Stimulated activated CD4-positive, alpha-beta T cell treated with anti-CD3 and anti-CD28 coated beads, Interleukin-4, amount 100 ng/mL, for 24 hours (primary cell): ENCODE measurements around the gene C3.
"Not testable (repeated sequence)": the region's sequence is repeated elsewhere in the genome, so short reads cannot be mapped to it uniquely, and the experiment has no call there.

Experiments
- DNase-seq: peaks from one replicate; pipeline ENCODE4 v3.0.0-alpha.2; 2020

C3 gene

DNA sequence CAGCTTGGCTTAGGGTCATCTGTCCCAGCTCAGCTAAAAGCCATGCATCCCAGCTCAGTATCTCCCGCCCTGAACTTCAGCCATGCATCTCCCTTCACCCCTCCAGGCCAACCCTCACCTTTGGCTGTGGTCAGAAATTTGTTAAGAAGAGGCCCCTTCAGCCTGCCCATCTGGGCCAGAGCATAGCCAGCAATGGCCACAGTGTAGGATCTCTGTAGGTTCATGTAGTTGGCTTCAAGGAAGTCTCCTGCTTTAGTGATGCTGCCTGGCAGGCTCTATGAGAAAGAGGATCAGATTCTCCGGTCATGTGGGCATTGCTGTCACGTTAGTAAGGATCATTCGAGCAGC is 33.8 kb downstream of the C3 start:
- DNase-seq: no peak

DNA sequence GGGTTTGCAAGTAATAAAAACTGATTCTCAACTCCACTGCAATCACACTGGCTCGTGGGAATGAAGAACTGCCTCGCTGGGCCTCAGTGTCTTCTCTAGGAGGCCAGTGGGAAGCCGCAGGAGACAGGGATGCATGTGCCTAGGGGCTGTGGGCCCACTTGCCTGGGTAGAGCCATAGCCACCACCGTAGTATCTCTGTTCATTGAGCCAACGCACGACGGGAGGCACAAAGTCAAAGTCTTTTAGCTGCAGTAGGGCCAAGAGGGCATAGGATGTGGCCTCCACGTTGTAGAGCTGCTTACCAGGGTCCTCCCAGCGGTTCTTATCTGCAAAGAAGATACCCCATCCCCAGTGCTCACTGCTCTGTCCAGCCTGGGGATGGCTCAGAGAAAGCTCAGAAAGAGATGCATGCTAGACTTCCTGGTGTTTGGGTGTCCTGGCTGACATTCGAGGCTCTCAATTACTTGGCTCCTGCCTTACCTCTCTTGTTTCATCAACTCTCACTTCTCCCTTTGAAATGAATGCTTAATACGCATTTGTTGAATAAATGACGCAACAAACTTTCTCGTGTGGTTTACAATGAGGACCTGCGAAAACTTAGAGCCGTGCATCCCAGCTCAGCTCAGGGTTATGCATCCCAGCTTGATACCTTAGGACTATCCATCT is 34.4 kb downstream of the C3 start:
- no peak for DNase-seq

DNA sequence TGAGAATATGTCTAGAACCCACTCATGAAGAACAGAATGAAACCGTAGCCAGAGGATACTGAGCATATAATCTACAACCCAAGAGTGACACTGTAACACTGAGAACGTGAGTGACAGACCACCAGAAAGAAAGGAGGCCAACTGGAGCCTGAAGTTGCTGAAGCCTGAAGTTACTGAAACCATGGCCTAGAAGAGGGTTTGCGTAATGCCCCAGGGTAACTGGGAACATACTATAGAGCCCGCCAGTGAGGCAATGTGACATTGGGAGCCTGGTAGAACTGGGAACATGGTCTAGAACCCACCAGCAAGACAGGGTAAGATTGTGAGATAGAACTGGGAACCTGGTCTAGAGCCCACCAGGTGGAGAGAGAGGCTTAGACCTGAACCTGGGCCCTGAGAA is 35.0 kb downstream of the C3 start:
- DNase-seq: no peak

DNA sequence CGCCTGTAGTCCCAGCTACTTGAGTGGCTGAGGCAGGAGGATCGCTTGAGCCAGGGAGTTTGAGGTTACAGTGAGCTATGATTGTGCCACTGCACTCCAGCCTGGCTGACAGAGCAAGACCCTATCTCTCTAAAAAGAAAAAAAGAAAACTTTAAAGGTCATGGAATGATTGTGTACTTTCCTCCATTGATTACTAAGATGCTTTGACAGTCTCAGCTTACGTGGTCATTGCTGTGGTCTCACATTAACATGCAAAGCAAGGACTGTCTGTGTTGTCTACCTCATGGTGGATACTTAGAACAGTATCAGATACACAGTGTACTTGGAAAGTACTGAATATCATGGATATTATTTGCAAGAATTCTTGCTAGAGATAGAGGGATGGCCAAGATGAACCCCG is 36.5 kb downstream of the C3 start:
- DNase-seq: no peak

DNA sequence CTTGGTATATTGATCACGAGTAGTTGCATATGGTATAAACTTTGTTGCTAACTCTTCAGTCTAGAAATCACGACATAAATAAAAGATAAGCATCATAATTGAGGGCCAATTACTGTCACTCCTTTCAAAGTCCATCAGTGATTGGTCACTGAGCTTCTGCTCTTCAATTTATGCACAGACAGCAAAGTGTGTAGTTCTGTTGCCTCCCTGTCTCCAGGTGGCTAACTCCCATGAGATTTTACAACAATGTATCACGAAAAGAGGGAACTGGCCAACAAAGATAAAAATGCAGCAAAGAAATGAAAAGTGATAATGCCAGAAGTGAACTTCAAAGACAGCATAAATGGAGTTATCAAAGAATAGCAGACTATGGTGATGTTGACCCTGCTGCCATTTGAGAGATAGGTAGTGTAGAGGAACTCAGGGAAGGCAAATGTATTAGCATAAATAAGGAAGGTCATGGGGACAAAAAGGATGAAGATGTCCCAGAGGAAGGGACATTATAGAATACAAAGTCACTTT is 37.8 kb downstream of the C3 start:
- DNase-seq: no peak

DNA sequence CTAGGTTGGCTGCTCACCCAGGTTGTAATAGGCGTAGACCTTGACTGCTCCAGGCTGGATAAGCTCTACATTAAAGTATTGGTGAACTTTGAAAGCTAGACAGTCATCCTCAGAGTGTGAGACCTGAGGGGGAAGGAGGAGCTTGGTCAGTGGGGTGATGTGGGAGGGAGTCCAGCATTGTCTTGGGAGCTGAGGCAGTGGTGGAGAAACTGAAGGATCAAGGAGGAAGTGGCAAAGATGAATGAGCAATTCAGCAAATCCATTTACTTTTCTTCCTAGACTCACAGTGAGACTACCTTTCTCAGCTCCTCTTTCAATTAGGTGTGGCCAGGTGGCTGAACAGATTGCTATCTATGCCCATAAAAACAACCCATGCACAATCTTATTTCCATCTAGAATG is 40.3 kb downstream of the C3 start:
- no peak for DNase-seq

DNA sequence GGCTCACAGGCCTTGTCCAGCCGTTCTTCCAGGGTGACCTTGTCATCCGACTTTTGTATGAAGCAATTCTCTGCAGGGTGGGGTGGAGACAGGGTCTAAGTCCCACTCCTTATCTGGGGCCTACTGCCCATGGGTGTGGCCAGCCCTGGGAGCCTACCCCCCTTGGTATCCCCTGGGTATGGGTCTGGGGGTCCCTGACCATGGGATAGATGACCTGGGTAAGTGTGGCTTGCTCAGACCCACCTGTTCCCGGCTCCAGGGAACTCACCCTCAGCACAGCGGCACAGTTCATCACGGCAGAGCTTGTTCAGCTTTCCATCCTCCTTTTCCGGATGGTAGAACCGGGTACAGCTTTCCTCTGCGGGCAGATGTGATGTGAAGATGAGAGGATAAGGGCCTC is 41.3 kb downstream of the C3 start:
- no peak for DNase-seq

DNA sequence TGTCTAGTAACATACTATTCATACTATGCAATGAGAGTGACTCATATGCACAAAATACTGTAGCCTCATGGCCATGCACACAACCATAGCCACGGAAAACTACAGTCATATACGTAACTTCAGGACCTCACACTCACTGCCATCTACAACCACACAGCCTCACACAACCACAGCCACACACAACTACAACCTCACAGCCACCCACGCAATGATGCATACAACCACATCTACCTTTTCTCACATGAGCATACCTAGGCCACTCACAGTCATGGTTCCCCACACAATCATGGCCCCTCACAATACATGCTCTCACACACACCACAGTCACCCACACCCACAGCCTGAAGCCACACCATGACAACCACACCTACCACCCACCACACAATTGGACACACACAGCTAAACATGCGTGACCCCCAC is 41.8 kb downstream of the C3 start:
- DNase-seq: peak; percentile 87

DNA sequence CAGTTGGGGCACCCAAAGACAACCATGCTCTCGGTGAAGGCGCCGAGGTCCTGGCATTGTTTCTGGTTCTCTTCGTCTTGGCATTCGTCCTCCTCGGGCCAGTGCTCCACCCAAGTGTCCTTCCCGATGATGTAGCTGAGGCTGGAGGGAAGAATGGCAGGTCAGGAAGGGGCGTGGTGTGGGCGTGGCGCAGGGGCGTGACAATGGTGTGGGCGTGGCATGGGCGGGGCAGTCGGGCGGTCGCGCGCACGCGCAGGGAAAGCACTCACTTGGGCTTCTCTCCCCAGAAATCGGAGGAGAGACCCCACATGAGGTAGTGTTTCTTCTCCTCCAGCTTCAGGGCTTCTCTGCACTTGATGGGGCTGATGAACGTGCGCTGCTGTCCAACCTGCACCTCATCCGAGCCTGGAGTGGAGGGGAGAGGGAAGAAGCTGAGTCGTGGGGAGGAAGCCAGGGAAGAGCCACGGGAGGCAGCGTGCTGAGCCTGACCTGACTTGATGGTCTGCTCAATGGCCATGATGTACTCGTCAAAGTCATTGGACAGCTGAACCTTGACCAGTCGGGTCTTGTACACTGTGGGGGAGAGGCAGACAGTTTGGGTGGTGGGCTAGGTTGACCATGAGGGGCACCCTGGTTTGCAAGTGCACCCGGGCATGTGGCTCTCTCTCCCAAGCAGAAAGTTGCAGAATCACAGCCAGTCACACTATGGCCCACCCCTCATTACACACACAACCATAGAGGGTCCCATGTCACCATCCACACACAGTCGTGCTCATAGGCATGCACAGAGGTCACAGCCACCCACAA is 42.4 kb downstream of the C3 start:
- peak; percentile 57 for DNase-seq

DNA sequence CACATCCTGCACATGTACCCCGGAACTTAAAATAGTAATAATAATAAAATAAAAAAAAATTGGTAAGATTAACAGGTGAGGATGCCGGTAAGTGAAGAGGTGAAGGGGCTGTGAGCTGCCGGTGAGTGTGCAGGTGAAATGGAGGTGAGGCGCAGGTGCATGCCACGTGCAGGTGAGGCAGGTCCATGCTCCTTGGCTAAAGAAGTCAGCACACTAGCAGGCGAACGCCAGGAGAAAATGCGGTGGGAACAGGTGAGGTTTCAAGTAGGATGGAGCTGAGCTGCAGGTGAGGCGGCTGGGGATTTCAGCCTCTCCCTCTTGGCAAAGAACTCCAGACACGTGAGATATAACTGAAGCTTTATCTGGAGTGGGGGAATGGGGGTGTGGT is 43.0 kb downstream of the C3 start:
- no peak for DNase-seq

DNA sequence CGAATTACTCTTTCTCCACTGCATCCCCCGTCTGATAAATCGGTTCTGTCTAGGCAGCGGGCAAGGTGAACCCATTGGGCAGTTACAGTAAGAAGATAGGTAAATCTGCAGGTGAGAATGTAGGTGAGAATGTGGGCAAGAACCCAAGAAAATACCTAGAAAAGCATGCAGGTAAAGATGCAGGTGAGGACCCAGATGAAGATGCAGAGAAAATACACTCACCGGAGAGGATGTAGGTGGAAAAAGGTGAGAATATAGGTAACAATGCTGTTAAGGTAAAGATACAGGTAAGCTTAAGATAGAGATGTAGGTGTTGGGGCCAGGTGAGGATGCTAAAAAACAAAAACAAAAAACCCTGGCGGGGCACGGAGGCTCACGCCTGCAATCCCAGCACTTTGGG is 44.2 kb downstream of the C3 start:
- DNase-seq: no peak

DNA sequence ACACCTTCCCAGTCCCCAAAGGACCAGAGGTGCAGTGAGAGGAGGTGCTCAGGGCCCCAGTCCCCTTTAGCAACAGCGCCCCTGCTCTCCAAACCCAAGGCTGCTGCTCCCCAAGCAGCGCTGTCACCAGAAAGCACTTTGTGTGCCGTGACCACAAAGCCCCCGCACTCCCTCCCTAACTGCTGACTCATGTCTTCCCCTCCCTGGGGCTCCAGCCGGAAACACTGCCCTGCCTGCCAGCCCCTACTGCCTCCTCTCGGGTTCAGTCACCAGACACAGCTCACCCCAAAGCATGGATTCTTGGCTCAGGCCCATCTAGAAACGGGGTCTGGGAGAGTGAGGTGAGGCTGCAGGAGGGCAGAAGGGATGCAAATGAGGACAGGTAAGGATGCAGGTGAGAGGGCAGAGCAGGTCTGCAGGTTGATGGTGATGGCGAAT is 45.6 kb downstream of the C3 start:
- DNase-seq: peak; percentile 95

DNA sequence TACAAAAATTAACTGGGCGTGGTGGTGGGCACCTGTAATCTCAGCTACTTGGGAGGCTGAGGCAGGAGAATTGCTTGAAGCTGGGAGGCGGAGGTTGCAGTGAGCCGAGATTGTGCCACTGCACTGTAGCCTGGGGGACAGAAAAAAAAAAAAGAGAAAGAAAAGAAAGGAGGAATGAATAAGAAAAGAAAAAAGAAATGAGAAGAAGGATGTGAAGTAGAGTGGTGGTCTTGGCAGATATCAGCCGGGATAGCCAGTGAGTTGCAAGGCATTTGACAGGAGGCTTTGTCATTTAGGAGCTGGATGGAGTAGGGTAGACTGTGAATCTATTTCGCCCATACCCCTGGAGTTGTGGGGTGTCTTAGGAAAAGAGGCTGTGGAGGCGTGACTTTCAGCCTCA is 46.0 kb downstream of the C3 start:
- not testable (repeated sequence) for DNase-seq

DNA sequence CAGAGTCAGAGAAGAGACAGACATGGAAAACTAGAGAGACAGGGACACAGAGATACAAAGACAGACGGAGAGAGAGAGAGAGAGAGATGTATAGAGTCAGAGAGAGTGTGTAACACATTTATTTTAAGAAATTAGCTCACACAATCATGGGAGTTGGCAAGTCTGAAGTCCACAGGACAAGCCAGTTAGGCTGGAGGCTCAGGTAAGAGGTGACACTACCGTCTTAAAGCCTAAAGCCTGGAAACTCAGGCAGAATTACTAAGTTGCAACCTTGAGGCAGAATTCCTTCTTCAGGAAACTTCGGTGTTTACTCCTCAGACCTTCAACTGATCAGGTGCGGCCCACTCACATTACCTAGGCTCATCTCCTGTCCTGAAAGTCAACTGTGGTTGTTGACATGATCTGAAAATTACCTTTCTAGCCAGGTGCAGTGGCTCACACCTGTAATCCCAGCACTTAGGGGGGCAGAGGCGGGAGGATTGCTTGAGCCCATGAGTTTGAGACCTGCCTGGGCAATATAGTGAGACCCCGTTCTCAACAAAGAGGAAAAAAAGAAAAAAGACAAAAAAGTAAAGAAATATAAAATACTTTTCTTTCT is 47.7 kb downstream of the C3 start:
- no peak for DNase-seq

DNA sequence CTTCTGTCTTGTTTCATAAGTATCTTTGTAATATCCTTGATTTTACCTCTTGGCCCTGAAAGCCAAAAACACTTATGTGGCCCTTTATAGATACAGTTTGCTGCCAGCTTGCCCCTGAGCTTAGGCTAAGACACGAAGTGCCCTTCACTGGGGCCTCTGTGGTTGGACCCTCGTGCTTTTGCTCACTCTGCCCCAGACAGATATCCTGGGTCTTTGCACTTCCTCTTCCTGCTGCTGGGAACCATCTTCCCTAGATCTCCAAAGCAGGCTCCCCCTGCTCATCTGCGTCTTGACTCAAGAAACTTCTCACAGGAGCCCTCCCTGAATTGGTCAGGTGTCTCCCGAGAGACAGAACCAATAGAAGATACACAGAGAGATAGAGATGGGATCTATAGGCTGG is 48.5 kb downstream of the C3 start:
- no peak for DNase-seq

DNA sequence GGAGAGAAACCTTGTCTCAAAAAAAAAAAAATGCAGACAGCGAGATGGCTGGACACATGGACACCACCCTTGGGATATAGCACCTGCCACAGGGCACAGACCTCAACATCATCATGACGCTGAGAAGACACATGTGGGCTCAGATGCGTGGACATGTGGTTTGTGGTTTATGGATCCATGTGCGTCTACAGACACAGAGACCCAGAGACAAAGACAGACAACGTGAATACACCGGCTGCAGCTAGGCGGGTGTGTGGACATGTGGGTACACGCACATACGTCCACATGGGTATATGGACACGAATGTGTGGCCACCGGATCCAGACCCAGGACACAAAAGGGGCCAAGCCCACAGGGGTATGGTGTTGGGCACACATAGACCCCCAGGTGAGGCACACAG is 51.8 kb downstream of the C3 start:
- DNase-seq: peak; percentile 43

DNA sequence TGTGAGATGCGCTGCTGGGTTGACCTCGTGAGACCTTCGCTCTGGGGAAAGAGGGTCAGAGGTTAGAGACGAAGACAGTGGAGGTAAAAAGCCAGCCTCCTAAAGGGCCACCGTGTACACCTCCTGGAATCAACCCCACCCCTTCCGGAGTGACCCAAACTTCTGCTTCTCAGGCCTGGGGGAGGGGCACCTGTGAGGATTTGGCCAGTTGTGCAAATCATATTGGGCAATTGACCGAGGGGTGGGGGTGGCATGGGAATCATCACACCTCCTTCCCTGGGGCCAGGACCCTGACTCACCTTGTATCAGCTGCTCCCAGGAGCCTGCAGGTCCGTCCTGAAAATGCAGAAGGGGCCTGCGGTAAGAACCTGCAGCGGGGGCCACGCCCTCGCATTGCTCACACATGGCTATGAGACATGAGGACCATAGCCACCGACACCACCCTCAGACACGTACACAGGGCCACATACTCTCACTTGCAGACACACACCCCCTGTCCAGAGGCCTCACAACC is 53.3 kb downstream of the C3 start:
- DNase-seq: peak; percentile 43

DNA sequence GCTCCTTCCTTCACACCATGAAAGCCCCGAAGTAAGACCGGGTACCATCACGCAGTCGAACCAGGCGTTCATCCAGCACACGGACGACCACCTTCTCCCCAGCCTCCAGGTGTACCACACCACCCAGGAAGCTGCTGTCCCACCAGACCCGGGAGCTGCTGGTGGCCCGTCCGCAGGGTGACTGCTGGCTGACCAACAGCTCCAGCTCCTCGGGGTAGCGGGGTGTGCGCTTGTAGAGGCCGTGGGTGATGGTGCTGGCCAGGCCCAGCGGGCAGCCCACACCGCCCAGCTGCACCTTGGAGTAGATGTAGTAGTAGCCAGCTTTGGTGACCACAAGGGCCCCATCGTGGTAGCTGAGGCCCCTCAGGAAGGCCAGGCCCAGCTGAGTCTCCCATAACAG is 55.5 kb downstream of the C3 start:
- no peak for DNase-seq

DNA sequence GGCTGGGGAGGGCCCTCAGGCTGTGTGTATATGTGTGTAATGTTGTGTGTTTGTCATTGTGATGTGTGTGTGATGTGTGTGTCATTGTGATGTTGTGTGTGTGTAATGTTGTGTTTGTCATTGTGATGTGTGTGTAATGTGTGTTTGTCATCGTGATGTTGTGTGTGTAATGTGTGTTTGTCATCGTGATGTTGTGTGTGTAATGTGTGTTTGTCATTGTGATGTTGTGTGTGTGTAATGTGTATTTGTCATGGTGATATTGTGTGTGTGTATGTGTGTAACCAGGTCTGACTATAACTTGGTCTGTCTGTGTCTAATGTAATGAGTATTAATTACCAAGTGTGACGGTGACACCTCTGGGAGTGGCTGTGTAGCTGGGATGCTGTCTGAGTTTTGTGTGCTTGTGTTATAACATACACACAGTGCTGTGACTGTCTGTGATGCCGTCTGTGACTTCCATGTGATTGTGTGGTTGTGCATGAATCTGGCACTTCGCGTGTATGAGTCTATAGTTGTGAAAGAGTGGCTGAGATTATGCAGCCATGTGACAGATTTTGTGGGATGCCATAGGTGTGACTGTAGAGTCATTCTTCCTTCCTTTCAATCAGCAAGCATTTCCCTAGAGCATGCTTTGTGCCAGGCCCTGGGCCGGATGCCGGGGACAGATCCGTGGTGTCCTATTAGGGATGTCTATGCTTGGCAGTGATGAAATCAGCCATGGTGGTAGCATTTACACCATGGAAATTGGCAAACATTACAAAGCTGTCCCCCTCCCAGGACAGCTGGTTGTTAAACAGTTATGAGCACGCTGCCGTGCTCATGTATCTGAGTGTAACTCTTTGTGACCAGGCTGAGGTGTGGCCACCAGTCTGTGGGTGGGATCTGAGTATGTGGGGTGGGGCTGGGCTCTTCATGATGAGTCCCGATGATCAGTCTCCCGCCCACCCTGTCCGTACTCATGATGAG is 56.9 kb downstream of the C3 start:
- peak; percentile 58 for DNase-seq

DNA sequence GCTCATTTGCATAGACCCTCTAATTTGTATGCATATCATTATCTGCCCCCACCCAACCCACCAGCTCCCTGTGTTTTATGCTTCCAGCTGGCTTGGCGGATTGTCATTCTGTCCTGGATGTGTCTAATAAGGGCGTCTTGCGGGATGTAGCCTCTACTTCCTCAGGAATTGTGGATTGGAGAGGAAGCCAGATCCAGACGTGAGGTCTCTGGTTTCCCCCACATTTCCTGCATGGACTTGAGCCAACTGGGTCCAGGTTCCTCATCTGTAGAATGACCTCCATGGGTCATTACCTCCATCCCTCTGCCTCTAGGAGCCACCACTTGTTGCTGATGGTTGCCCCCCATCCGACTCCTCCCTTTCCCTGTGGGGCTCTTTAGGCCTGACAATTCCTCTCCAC is 57.7 kb downstream of the C3 start:
- DNase-seq: no peak

DNA sequence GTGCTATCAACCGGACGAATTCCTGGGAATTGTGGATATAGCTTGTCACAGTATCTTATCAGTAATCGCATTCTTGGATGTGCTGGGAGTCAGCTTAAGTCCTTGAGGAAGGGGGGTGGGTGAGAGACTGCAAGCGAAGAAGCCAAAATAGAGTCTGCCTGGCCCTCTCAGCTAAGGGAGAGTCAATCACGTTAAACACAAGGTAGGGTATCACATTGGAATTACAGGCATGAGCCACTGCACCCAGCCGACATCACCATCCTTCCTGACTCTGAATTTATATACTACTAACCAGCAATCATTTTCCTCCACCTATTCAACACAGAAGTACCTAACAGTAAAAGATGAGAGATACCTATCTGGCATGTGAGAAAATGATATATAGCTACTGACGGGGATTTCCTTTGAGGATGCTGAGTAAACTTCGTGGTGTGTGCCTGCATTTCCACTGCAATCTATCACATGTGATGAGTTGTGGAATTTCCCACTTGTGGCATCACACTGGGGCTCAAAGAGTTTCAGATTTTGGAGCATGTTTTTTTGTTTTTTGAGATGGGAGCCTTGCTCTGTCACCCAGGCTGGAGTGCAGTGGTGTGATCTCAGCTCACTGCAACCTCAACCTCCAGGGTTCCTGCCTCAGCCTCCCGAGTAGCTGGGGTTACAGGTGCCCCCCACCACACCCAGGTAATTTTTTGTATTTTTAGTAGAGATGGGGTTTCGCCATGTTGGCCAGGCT is 58.8 kb downstream of the C3 start:
- peak; percentile 80 for DNase-seq

DNA sequence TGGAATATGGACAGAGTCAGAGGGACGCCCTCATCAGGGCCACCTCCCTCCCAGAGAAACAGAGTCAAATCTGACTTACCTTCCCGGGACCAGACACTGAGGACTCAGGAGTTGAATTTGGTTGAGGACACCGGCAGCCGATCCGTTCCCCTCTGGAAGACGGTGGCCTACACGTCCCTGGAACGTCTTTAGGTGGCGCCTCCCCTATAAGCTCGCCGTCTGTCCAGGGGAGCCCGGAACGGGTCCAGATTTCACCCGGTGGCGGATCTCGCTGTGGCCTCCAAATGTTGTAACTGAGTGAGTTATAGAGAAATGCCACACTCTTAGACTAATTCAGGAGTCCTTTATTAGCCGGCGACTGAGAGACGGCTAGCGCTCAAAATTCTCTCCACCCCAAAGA is 59.5 kb downstream of the C3 start:
- DNase-seq: no peak
